Breast epithelium (tissue), 3 donors: Measurements from ENCODE around the gene TIMM22.
"Not testable (repeated sequence)": the region's sequence is repeated elsewhere in the genome, so short reads cannot be mapped to it uniquely, and the experiment has no call there.

Experiments used
- POLR2A ChIP-seq: fragments of 450-650 bp; IDR thresholded peaks from one replicate; pipeline ENCODE4 v1.6.1; 2016; ENCODE audit warnings: antibody characterized with exemption, mild to moderate bottlenecking, moderate library complexity
- POLR2AphosphoS5 ChIP-seq, 3 donors: sonication (generic); formaldehyde crosslinking; IDR thresholded peaks; one replicate each; pipeline ENCODE4 v1.6.1; 2017; ENCODE audit warnings: antibody characterized with exemption in 3 of 3
- TF ChIP-seq, protein P1 (sequence below), 3 donors: fragments of 450-650 bp; IDR thresholded peaks; one replicate each; pipeline ENCODE4 v1.5.1; 2016 to 2017; ENCODE audit warnings: antibody characterized with exemption in 3 of 3, mild to moderate bottlenecking in 3 of 3, moderate library complexity in 3 of 3

DNA sequence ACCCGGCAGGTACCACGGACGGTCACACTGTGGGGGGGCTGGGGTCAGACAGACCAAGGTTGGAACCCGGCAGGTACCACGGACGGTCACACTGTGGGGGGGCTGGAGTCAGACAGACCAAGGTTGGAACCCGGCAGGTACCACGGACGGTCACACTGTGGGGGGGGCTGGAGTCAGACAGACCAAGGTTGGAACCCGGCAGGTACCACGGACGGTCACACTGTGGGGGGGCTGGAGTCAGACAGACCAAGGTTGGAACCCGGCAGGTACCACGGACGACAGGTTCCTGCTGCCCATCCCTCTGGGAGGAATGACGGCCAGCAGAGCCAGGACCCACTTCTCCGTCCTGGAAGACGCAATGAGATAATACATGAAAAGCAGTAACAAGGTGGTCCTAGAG, 44.3 kb upstream of the TIMM22 start:
- TF ChIP-seq POLR2A; POLR2AphosphoS5 (IDR thresholded peaks at IDR 0.05): not testable (repeated sequence)
- TF ChIP-seq, protein P1, sequence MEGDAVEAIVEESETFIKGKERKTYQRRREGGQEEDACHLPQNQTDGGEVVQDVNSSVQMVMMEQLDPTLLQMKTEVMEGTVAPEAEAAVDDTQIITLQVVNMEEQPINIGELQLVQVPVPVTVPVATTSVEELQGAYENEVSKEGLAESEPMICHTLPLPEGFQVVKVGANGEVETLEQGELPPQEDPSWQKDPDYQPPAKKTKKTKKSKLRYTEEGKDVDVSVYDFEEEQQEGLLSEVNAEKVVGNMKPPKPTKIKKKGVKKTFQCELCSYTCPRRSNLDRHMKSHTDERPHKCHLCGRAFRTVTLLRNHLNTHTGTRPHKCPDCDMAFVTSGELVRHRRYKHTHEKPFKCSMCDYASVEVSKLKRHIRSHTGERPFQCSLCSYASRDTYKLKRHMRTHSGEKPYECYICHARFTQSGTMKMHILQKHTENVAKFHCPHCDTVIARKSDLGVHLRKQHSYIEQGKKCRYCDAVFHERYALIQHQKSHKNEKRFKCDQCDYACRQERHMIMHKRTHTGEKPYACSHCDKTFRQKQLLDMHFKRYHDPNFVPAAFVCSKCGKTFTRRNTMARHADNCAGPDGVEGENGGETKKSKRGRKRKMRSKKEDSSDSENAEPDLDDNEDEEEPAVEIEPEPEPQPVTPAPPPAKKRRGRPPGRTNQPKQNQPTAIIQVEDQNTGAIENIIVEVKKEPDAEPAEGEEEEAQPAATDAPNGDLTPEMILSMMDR (IDR thresholded peaks at IDR 0.05): not testable (repeated sequence)
